RWPE1 (cell line): ENCODE measurements around the gene PARVA.
A peak's percentile ranks its signal among the peaks of the same experiment; 100 is the strongest.

Experiments
- CTCF ChIA-PET: fragments of 350-600 bp; sonication (Branson Sonifier 250); formaldehyde crosslinking; extraction: SDS; loops from one replicate; lab custom pipeline; 2021; lab: Yijun Ruan, JAX
- POLR2A ChIA-PET: fragments of 400-600 bp; formaldehyde crosslinking; extraction: SDS; loops from one replicate; lab custom pipeline; 2020; ENCODE audit warnings: antibody characterized with exemption; ENCODE audit not compliant: low non-redundant PET; lab: Yijun Ruan, JAX
- DNase-seq: peaks from one replicate; pipeline ENCODE4 v3.0.0; 2012; ENCODE audit warnings: low spot score
- H3K27ac ChIP-seq: fragments of 450-650 bp; 2 replicates; pipeline ENCODE4 v1.5.1; 2017
- TF ChIP-seq, protein P1 (sequence below): fragments of 450-650 bp; conservative IDR thresholded peaks from 2 replicates; pipeline ENCODE4 v1.5.1; 2017; ENCODE audit warnings: low read depth, mild to moderate bottlenecking

PARVA gene

GRCh38 chr11:12386745-12387144, 9.4 kb downstream of the PARVA start:
- H3K27ac ChIP-seq: no peak overlapping the region
- ChIA-PET CTCF (no interaction called here), POLR2A (no interaction called here)
- DNase-seq: no peak
- TF ChIP-seq, protein P1, sequence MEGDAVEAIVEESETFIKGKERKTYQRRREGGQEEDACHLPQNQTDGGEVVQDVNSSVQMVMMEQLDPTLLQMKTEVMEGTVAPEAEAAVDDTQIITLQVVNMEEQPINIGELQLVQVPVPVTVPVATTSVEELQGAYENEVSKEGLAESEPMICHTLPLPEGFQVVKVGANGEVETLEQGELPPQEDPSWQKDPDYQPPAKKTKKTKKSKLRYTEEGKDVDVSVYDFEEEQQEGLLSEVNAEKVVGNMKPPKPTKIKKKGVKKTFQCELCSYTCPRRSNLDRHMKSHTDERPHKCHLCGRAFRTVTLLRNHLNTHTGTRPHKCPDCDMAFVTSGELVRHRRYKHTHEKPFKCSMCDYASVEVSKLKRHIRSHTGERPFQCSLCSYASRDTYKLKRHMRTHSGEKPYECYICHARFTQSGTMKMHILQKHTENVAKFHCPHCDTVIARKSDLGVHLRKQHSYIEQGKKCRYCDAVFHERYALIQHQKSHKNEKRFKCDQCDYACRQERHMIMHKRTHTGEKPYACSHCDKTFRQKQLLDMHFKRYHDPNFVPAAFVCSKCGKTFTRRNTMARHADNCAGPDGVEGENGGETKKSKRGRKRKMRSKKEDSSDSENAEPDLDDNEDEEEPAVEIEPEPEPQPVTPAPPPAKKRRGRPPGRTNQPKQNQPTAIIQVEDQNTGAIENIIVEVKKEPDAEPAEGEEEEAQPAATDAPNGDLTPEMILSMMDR: no peak

GRCh38 chr11:12388173-12388572, 10.8 kb downstream of the PARVA start:
- POLR2A ChIA-PET: no interaction called here
- no peak for DNase-seq
- TF ChIP-seq, protein P1: no peak
- CTCF ChIA-PET: interaction anchor here (0.6 kb wide), 1 partner anchor 76 kb away, joined by 3 read pairs; no protein-coding TSS in a partner anchor
- no peak overlapping the region for H3K27ac ChIP-seq

GRCh38 chr11:12388939-12389670, 11.7 kb downstream of the PARVA start:
- peak overlapping the region; percentile 3; the same call in 1 of the 2 replicates for H3K27ac ChIP-seq
- no peak for DNase-seq
- TF ChIP-seq, protein P1: no peak
- ChIA-PET CTCF (interaction anchor here (0.5 to 1.0 kb wide), 2 partner anchors 21 to 58 kb away, joined by 4 read pairs; no protein-coding TSS in a partner anchor), POLR2A (no interaction called here)

DNA sequence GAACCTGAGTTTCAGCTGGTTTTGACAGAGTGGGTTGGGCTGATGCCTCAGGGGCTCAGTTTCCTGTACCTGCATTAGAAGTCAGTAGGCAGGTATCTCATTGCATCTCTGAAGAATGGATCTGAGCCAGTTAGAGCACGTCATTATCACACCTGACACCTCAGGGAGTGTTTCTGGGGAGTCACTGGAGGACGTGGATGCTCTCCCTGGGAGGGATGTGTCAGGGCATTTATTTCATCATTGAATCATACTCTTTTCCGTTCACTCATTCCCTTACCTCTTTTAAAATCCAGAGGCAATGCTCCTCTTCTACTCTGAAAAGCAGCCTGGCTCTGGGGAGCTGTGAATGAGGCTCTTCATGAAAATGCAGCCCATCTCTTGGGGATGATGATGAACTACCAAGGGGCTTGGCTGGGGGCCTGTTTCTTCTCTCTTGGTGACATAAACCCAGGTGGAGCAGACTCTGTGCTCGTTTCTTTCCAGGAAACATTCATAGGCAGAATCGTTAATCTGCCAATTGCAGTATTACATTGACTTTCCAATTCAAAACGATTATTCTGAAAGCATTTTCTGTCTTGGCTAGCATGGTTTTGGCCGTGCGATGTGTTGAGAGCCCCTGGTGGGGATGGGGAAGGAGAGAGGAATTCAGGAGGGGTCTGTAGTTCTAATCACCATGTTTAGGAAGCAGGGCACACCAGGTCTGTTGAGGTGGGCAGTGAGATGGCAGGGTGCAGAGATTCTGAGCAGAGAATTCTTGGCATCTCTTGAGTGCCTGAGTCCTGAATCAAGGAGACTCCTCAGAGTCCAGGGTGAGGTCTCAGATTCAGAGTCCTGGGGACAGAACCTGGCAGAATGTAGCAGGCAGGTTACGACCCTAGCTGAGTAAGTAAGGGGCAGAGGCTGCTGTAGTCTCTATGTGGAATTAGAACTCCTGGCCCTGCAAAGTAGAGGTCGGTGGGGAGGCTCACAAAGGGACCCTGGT, 12.6 kb downstream of the PARVA start:
- TF ChIP-seq, protein P1: no peak
- H3K27ac ChIP-seq: peak overlapping the region; percentile 3; the same call in 1 of the 2 replicates
- ChIA-PET POLR2A (no interaction called here), CTCF (interaction anchor here (1.0 kb wide), 1 partner anchor 59 kb away, joined by 4 read pairs; no protein-coding TSS in a partner anchor)
- DNase-seq: peak; percentile 73

DNA sequence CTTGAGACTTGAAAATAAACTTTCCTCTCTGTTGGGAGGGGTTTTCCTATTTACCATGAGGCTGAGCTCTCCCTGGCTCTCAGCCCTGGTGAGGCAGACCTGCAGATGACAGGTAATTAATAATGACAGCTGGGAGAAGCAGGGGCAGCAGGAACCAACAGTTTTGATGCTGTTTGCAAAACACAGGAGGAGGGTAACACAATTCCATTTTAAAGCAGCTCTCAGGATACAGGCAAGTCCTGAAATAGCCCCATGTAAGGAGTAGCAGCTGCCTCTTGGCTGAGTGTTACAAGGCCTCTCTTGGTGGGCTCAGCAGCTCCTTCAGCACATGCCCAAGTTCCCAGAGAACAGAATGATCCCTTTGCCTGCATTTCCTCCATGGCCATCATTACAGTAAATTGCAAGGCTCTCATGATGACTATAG, 13.3 kb downstream of the PARVA start:
- CTCF ChIA-PET: no interaction called here
- POLR2A ChIA-PET: no interaction called here
- DNase-seq: no peak
- TF ChIP-seq, protein P1: no peak
- H3K27ac ChIP-seq: no peak overlapping the region

DNA sequence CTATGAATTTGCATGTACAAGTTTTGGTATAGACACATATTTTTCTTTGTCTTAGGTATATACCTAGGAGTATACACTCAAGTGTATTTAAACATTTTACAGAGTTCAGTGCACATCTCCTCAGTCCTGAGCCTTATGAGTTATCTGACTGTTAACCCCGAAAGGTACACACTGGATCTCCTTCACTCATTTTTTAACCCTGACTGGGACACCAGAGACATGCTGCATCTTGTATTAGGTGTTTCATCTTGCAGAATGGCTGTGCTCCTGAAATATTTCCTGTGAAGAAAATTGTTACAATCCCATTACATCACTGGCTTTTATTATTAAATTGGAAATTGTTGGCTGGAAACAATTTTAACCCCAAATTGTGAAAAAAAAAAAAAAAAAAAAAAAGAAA, 15.3 kb downstream of the PARVA start:
- DNase-seq: peak; percentile 82
- CTCF ChIA-PET: interaction anchor here (0.6 to 0.7 kb wide), 3 partner anchors 119 to 1253 kb away, joined by 3 to 5 read pairs (median 4); no protein-coding TSS in a partner anchor
- POLR2A ChIA-PET: no interaction called here
- H3K27ac ChIP-seq: no peak overlapping the region
- TF ChIP-seq, protein P1: no peak
